Right renal cortex interstitium (tissue), 3 donors: ENCODE results near the gene LSMEM2. TPM values are rescaled to one million over a fixed set of nuclear protein-coding genes. Genes with fewer than 3 reads are reported as not detected.
A peak's percentile ranks its signal among the peaks of the same experiment; 100 is the strongest.

Source experiments
- DNase-seq, 3 donors: peaks; one replicate each; pipeline ENCODE4 v3.0.0-alpha.2; 2013; ENCODE audit warnings: low read depth in 3 of 3, low spot score in 2 of 3
- polyA plus RNA-seq, 3 donors: library from polyadenylated mRNA; unstranded; fragments of 120-200 nt; gene quantifications; one replicate each; pipeline ENCODE4 v1.2.1, GENCODE V29; 2013; ENCODE audit not compliant: insufficient read length in 3 of 3

Gene LSMEM2
- polyA plus RNA-seq, 3 donors = 0.42 to 0.54 (median 0.50) TPM

DNA sequence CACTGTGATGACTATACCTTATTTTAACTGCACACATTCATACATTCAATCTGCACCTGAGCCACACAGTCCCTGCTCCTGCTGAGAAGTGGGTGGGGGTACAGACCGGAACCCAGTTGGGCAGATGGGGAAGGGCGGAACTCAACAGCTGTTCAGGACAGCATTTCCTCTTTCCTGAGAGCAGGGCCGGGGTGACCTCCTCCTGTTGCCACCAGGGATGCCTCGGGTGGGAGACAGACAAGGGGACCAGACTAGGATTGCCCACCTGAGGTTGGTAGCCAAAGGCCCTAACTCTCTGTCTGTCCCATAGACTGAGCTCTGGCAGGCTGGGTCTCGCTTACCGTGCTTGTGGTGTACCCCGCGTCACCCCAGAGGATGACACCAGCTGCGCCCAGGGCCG, 39.7 kb downstream of the LSMEM2 start:
- no peak for DNase-seq

DNA sequence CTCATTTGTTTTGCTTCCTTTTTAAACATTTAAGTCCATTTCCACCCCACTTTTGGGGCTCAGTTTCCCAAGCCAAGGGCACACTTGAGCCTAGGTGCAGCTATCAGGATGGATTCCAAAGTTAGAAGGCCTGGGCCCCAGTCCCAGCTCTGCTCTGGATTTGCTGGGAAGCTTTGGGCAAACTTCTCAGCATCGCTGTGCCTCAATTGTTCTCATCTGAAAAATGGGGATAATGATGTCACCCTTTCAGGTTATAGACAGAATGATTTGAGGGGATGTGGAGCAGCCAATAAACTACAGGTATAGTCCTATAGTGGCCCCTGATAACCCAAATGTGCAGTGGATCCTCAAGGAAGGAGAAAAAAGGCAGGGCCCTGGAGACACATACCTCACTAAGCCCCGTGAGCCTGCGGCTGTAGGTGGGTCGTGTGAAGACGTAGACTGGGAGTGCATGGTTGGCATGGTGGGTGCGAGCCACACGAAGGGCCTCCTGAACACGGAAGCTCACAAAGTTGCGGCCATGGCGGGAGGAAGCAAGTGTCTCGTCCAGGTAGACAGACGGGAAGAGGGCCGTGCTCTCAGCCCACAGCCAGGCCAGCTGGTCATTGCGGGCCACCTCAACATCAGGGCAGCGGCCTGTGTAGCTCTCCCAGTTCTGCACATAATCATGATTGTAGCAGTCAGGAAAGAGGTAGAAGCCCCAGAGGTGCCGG, 40.5 kb downstream of the LSMEM2 start:
- no peak for DNase-seq

DNA sequence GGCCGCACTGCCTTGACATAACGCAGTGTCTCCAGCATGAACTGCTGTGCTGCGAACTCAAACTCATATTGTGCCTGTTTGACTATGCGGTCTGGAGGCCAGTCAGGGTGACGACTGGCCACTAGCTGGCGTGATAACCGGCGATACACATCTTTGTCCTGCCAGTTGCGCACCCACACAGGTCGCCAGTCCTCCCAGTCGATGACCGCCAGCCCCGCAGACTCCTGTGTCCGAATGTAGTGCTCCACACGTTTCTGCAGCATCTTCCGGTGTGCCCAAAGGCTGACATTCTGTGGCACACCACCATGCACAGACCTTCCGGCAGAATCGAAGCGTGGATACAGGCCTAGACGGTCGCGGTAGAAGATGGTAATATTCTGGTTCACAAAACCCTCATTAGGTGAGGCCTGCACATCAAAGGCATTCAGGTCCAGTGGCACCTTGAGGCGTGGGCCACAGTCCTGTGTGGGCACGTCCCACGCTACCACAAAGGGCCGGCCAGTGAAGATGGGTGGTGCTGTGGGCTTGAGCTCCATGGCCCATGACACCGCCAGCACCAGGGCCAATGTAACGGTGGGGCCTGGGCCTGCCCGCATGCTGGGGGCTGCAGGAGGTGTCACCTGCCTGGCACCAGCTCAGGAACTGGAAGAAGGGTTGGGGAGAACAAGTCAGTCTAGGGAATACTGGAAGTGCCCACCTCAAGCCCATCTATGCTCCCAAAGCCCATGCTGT, 41.2 kb downstream of the LSMEM2 start:
- no peak for DNase-seq

DNA sequence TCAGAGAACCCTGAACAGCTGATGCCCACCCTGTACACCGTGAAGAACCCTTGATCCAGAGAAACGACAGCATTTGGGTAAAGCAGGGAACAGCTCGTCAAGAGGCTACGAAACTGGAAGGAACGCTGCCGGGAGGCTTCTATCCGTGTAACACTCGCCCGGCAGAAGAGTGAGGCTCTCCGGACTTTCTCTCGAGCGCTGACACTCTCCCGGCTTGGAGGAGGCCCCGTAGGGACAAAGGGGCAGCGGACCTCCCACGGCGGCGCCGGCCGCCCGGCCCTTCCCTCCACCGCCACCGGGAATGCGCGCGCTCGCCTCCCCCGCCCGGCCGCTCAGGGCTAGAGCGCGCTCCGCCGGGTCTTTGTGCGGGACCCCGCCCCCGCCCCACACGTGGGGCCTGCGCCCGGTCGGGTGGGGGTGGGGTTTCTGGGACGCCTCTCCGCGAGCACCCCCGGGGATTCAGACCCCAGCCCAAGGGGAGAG, 42.0 kb downstream of the LSMEM2 start:
- DNase-seq = peak in 1 of 3 donors; percentile 68

DNA sequence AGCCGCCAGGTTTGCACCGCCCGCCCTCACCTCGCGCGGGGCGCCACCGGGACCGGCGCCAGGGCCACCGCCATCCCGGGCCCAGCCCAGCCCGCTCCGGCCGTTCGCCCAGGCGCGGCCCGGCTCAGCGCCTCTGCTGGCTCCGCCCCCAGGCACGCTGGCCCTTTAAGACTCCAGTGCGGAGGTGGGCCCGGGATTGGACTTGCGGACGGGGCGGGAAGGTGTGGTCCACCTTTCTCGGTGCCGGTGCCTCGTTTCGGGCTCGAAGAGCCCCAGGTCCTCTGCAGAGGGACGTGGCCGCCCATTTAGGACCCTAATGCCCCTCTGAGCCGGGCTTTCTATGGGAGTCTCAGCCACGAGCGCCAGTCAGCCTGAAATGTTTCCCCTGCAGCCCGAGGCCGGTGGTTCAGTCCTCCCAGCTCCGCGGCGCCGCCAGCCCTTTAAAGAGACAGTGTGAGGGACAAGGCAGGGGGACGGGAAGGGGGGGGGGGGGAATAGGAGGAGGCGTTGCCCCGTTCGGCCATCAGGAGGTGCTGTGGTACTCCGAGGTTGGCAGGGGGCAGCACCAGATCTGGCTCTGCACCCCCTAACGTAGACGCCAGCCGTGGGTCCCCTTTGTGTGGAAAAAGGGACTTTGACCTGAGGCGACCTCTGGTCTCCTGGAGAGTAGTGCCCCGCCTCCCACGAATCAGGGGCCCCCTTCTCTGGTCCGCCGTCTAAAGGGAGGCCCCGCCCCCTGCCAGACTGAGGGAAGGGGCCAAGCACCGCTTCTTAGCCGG, 42.6 kb downstream of the LSMEM2 start:
- DNase-seq = peak in 1 of 3 donors; percentile 87

DNA sequence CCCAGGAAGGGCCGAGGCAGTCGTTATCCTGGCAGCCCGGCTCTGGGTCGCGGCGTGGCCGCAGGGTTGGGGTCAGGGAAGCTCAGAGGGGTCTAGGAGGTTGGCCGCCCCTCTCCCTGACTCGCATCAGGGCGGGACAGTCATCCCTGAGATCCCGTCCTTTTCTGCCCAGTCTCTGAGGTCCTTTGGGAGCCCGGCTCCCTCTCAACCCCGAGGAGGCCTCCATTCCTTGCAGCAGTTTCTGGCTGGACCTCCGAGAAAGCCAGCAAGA, 43.2 kb downstream of the LSMEM2 start:
- no peak for DNase-seq

DNA sequence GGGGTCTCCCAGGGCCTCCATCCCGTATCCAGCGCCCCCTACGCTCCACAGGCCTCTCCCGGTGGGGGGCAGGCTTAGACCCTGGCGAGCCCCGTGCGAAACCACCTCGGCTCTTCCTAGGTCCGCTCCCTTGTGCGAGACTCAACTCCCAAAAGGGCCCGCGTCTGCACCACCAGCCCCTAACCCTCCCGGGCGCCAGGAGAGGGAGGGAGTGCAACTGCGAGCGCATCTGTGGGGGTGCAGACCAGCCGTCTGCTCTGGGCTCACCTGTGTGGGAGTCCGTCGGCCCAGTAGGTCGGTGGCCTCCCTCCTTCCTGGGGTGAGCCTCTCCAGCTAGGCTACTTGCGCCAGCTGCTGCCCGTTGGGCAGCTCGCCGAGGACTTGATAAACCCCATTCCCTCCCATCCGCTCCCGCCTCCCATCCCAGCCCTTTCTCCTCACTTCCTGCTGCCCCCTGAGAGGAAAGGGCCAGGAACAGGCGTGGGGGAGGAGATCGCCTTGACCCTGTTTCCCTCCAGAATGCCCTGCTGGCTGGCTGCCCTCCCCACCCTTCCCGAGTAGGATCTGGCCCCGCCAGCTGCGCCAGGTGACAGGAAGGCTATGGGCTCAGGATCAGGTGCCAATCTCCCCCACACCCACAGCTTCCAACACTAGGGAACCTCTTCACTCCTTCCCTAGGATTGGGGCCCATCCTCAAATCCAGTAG, 43.7 kb downstream of the LSMEM2 start, which contains the start of gene HYAL2:
HYAL2 (minus strand) TSS at position 360 of the 706 bp plus-strand sequence. CDS start 2,256 bp downstream, outside the sequence.
- DNase-seq = no peak

DNA sequence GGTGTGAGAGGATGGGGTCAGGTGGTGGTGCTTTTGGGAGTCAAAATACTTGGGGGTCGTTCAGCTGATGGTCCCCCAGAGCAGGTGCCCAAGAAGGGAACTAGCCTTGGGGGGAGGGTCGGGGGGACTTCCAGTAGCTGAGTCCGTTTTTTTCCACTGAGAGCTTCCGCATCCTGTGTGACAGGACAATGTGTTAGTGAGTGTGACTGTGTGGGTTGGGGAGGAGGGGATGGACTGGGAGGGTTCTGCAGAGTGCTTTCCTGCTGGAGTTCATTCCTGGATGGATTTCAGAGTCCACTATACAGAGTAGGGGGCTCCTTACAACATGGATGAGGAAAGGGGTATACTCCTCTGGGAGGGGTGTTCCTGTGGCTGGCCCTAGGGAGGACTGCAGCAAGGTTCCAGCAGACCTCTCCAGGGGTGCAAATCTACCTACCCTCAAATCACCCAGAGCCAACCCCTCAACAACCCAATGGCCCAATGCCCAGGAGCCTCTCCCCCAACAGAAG, 44.3 kb downstream of the LSMEM2 start:
- no peak for DNase-seq

DNA sequence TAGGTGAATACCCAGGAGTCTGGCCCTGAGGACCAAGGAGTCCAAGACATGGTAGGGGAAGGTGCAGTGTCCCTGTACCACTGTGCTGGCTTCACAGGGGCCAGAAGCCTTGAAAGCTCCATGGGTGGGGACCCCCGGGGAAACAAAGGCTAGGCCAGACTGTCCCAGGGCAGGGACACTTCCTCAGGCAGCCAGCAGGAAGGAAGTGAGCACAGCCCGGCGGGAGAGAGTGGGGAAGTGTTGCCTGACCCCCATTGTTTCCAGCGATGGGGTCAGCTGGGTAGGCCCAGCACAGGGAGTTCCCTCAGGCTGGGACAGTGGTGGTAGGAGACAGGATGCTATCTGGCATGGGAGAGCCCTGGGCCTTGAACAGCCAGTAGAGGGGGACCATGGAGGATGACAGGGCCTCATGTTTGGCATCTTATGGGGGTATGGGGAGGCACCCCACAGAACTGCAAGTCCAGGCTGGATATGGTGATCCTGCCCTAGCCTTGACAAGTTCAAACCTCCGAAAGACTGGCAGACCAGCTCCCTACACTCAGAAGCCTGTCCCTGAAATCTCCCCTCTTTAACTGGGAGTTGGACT, 44.8 kb downstream of the LSMEM2 start:
- DNase-seq = no peak

DNA sequence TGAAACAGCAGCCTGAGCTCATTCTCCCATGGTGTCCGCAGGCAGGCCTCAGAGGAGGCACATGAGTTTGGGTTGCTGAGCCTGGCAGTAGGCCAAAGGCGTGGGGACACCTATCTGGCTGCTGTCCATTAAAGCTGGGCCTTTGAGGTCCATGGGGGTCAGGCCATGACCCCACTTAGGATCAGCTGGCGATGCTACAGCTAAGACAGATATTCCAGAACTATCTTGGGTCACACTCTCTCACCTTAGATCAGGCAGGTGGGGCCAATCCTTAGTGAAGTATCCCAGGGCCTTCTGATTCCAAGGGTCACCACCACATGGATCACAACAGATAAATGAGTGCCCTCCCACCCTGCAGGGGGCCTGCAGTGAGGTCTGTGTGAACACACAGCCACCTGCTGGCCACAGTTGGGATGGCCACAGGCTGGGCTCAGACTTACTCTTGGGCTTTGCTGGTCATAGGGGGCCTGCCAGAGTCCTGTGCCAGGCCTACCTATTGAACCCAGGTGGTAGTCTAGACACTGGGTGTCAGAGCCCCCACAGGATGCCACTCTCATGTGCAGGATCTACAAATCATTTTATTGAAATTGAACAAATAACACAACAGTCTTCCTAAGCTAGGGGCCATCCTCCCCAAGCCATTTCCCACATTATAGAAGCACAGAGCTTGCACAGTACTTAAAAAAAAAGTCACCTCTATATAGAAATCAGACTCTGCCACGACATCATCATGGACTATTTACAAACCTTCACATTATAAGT, 45.6 kb downstream of the LSMEM2 start:
- DNase-seq = no peak

DNA sequence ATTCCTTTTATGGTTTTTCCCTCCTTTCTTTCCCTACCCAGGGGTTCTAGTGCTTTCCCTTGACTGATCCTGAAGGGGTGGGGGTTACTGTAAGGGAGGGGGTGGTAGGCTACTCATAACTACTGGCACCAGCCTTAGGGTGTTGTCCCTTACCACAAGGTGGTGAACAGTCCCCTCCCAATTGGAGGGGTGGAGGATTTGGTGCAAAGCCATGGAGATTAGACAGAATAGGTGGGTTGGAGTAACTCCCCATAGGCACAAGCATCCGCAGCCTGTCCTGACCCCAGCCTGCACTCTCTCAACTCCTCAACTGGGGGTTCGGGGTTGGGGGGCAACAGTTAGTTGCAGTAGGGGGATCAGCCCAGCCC, 46.2 kb downstream of the LSMEM2 start:
- no peak for DNase-seq

DNA sequence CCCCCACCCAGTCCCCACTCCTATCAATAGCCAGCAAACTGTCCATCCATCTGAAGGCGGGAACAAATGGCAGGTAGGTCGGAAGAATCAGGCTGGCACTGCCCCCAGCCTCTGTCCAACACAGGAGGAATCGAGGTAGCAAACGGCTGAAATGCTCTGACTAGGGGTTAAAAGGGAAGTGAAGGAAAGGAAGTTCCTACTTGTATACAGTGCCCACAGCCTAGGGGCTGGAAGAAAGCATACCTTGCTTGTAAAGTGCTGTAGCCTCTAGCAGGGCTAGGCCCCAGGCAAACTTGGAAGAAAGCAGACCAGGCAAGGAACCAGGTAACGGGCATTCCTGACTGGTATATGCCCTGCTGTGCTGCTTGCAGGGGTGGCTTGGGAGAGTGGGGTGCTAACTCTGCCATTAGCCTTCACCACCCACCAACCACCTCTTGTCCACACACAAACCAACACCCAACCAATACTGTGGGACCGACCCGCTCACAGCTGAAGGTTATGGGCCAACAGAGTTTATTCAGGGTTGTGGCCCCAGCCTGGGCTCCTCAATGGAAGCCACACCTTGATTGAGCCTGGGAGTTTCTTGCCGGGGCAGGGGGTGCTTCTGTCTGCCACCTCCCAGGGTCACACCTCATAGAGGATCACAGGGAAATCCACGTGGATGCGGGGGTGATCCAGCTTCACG, 46.8 kb downstream of the LSMEM2 start:
- DNase-seq = no peak

DNA sequence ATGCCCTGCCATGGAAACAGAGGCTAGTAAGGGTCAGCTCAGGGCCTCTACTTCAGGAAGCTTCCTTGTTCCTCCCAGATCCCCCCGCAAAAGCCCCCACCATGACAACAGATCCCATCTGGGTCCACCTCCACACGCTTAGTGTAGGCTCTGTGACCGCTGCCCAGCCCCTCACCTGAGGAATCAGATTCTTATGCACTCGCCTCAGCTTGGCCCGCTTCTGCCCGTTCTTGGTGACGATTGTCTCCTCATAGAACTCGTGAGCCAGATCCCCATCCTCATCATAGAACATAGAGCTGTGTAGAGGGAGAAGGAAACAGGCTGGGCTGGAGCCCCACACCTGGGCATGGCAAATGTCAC, 47.3 kb downstream of the LSMEM2 start:
- DNase-seq = no peak

DNA sequence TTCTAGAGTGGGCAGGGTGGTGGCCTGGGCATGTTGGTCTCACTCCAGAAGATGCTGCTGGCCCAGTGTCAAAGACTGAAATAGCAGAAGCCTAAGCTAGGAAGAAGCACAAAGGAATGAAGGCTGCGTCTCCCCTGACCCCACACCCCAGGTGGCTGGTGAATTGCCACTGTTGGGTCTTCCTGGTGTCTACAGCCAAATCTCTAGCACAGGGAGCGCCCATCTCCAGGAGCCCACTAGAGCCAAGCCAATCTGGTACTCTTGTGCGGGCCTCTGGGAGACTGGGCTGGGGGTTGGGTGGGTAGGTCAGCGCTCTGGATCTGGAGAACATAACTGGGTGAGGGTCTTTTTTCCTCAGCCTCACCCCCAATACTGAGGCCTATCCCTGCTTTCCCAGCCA, 48.2 kb downstream of the LSMEM2 start:
- no peak for DNase-seq

DNA sequence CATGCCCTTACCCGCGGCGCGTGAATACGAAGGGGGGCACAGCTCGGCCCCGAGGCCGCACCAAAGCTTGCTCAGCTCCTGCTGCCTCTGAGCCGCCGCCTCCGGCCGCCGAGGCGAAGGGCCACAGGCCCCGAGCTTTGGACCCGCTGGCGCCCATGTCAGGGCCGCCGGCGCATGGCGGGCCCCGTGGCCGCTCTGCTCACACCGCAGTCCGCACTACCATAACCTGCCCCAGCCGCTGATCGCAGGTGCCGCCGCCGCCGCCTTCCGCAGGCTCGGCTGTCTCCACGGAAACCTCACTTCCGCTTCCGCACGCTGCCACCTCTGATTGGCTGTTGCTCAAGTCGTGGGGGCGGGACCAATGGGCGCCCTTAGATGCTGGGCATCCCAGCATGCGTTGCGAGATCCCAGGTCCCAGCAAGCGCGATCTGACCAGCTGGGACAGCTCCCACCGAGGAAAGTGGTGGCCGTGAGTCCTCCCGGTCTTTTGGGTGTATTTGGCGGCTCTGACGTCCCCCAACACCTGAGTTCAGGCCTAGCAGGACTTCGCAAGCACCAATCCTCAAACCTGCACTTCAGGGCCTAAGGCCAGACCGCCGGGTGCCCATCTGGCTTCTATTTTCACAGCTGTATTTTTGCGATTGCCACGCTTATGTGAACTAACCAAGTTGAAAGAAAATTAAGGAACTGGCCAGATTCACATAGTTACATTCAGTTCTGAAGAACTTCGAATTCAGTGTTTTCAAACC, 49.2 kb downstream of the LSMEM2 start, which contains the start of gene TUSC2:
TUSC2 (minus strand) TSS at position 281 of the 749 bp plus-strand sequence; CDS start at position 157, 124 bp downstream.
- peak in 2 of 3 donors; percentile 93 to 97 for DNase-seq

DNA sequence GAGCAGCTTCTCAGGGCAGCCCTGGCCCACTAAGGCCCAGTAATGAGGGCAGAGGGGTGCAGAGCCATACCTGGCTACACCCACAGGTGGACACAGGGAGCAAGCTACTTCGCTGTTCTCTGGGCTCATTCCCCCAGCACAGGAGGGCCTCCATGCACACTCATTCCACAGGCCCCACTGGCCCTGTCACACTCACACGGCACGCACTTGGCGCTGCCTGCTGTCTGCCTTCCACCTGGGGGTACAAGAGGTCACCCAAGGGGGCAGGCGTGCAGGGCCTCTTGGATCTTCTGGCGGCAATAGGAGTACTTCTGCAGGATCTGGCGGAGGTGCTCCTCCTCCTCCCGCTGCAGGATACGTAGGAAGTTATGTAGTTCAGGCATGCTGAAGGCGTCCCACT, 51.4 kb downstream of the LSMEM2 start:
- no peak for DNase-seq

DNA sequence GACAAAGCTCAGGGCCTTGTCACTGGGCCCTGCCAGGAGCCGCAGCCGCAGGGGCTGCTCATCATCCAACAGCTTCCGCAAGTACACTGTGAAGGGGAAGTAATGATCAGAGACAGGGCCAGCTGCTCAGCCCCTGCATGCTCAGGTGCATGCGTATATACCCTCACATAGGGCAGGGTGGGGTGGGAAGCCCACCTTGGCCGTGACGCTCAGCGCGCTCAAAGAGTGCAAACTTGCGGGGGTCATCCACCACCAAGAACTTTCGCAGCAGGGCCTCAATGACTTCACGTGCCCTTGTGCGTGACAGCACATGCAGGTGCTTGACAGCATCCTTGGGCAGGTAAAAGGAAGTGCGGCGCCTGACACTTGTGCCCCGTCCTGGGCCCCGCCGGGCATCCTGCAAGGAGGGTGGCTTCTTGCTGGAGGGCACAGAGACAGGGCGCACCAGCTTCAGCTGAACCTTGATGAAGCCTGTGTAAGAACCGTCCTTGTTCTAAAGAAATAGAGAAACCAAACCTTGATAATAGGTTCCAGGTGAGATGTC, 52.5 kb downstream of the LSMEM2 start:
- no peak for DNase-seq

DNA sequence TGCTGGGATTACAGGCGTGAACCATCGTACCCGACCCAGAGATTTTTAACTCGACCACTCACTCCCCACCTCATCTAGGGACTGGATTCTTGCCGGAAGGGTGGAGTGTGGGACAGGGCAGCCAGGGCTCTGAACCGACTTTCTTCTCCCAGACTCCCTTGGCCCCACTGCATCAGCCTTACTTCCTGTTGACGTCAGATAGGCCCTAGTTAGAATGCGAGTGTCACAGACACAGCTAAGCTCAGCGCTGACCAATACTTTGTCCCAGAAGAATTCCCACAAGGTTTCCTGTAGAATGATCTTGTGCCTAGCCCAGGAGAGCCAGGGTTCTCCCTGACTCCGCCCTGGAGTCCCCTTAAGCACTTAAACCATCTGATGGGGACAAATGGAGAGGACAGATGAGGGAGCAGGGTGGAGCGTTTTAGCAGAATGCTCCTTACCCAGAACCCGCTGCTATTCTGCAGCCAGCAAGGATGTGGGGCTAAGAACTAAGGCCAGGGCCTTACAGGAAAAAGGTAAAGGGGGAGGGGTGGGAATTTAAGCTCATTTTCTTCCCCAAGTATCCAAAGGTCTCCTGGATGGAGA, 54.9 kb downstream of the LSMEM2 start:
- no peak for DNase-seq
